ENCODE data around the gene CDH4.

CDH4 gene

GRCh38 chr20:61896058-61896961 lies 644.2 kb downstream of the CDH4 start (continued):
- TF ChIP-seq ZNF600 (tag by site-specific recombination; IDR thresholded peaks at IDR 0.05), result no peak
- no peak for TF ChIP-seq ZNF274 (IDR thresholded peaks at IDR 0.05; ENCODE audit: low read length)
- no peak for TF ChIP-seq ZNF274 (tag by site-specific recombination; IDR thresholded peaks at IDR 0.05; ENCODE audit: borderline replicate concordance)
- no peak for TF ChIP-seq ZNF112 (tag by site-specific recombination; IDR thresholded peaks at IDR 0.05)
- no peak for TF ChIP-seq ZNF560 (tag by site-specific recombination; IDR thresholded peaks at IDR 0.05; ENCODE audit: borderline replicate concordance)
- TF ChIP-seq PBX3 (CRISPR knock-in tag; IDR thresholded peaks at IDR 0.05), result peak; percentile 61; the same call in 1 of the 2 replicates
- TF ChIP-seq CTCF (tag by site-specific recombination; IDR thresholded peaks at IDR 0.05), result peak; percentile 89
- TF ChIP-seq ZNF843 (tag by site-specific recombination; IDR thresholded peaks at IDR 0.05), result no peak
- no peak for TF ChIP-seq ZNF221 (tag by site-specific recombination; IDR thresholded peaks at IDR 0.05; ENCODE audit: borderline replicate concordance)
- no peak for TF ChIP-seq ZNF239 (tag by site-specific recombination; IDR thresholded peaks at IDR 0.05)
- TF ChIP-seq GLIS2 (tag by site-specific recombination; IDR thresholded peaks at IDR 0.05), result peak; percentile 61
- no peak for TF ChIP-seq ZNF133 (tag by site-specific recombination; IDR thresholded peaks at IDR 0.05)
- no peak for TF ChIP-seq GLI4 (tag by site-specific recombination; IDR thresholded peaks at IDR 0.05)
- no peak for TF ChIP-seq SCRT1 (tag by site-specific recombination; IDR thresholded peaks at IDR 0.05; ENCODE audit: borderline replicate concordance)
- TF ChIP-seq SP3 (tag by site-specific recombination; IDR thresholded peaks at IDR 0.05), result no peak
- TF ChIP-seq ZNF654 (tag by site-specific recombination; IDR thresholded peaks at IDR 0.05; ENCODE audit: low read depth), result peak; percentile 73
- TF ChIP-seq ZNF776 (tag by site-specific recombination; IDR thresholded peaks at IDR 0.05; ENCODE audit: borderline replicate concordance), result no peak
- peak; percentile 42; the same call in 1 of the 2 replicates for TF ChIP-seq ZNF391 (tag by site-specific recombination; IDR thresholded peaks at IDR 0.05; ENCODE audit: borderline replicate concordance, low read depth)
- TF ChIP-seq ZSCAN18 (tag by site-specific recombination; IDR thresholded peaks at IDR 0.05), result no peak
- TF ChIP-seq ZBTB20 (tag by site-specific recombination; IDR thresholded peaks at IDR 0.05), result no peak

- H3K4me1 ChIP-seq (ENCODE audit: control insufficient read depth, insufficient read depth, low read length), result no peaks in the 10 kb centered on the region
- H3K36me3 ChIP-seq (ENCODE audit: control insufficient read depth in 2 of 2, insufficient read depth in 1 of 2, low read length in 2 of 2), result no peaks in the 10 kb centered on the region
- no peaks in the 10 kb centered on the region for H3K9me3 ChIP-seq (ENCODE audit: control insufficient read depth, insufficient read depth, low read depth, low read length)
- POLR2A ChIA-PET, result no interaction called here
- H3K4me3 ChIP-seq (ENCODE audit: low read depth, low read length), result no peak overlapping the region
- H3K27ac ChIP-seq (ENCODE audit: extremely low read depth, low read depth, low read length), result no peak overlapping the region
- CTCF ChIA-PET, result interaction anchor here (0.6 to 1.7 kb wide), 3 partner anchors 12 to 426 kb away, joined by 3 to 6 read pairs (median 5); no protein-coding TSS in a partner anchor
- TF ChIP-seq ZFP41 (tag by site-specific recombination; IDR thresholded peaks at IDR 0.05; ENCODE audit: borderline replicate concordance) (no peak), PRDM2 (tag by site-specific recombination; IDR thresholded peaks at IDR 0.05; ENCODE audit: borderline replicate concordance) (no peak)
Observed at GRCh38 chr20:61897401-61898295, 645.6 kb downstream of the CDH4 start.
